ENCODE data around the gene ZBTB20. TPM values are rescaled to one million over a fixed set of nuclear protein-coding genes. Genes with fewer than 3 reads are reported as not detected.

The ZBTB20 gene
- total RNA-seq, 4 donors from 2014 or later: 4.1 to 41.8 (median 11.6) TPM

DNA sequence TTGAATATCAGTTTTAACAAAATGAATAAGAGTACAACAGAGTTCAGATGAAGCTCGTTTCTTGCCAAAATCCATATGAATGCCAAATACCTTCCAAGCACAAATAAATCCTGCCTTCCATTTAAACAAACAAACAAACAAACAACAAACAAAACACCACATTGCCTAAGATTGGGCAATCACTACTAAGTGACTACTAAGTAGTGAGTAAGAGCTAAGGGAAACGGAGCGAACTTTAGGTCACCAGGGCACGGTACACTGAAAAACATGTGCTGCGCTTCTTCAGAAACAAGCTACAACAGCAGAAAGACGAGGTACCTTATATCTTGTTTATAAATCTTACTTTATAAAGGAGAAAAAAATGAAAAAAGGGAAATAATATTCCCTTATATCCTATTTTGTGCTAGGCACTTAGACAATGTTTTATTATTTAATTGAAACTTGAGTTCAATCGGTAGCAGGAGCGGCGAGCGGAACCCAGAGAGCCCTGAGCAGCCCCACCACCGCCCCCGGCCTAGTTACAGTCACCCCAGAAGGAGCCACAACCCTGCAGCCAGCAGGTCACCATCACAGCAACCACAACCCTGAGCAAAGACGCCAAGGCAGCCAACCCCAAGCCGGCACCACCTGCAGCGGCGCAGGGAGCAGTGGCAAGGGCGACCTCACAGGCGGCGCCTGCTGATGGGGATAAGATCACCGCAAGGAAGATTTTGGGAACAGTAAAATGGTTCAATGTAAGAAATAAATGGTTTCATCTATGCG lies 216.9 kb downstream of the ZBTB20 start:
- peaks cover 0 to 4% (median 0%) of the 10 kb centered on the region in 3 donors for H3K36me3 ChIP-seq
- H3K9me3 ChIP-seq: no peaks in the 10 kb centered on the region
- no peak overlapping the region for H3K27ac ChIP-seq
- intact Hi-C loops (cut with DNase I): no loop called here
- H3K27me3 ChIP-seq: no peaks in the 10 kb centered on the region
- 94 to 97% methylated on average over 20 to 21 of the region's 21 CpGs for WGBS, 2 donors
- no peak for TF ChIP-seq CTCF (IDR thresholded peaks at IDR 0.05)
- TF ChIP-seq POLR2A (IDR thresholded peaks at IDR 0.05): no peak
- no peak overlapping the region for H3K4me3 ChIP-seq
- no peaks in the 10 kb centered on the region for H3K4me1 ChIP-seq
- no peak for DNase-seq

DNA sequence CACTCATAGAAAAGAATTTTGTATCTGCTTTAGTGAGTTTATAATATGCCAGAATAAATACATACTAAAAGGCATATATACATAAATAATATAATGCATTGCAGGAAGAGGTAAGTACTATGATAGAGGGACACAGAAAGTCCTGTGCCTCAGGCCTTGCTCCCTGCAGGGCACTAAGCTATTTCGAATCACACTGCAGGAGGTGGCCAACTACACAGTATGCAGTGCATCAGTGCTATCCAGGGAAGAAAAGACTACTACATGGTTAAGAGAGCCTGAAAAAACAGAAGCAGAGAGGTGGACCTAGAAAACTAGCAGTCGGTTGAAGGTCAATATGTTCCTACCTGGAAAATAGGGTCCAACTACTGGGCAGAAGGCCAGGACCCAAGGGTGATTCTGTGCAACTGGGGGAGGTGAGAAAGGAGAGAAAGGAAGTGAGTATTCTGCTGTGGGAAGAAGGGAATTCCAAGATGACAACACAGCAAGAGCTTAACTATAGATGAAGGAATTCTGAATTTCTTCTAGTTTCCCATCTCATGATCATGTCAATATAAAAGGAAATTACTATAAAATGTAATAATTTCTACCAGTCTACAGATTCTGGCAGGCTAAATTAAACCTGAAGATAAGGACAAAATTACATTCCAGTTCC lies 218.0 kb downstream of the ZBTB20 start:
- Histone ChIP-seq H3K27ac (no peak overlapping the region), H3K36me3 (peaks cover 0 to 4% (median 0%) of the 10 kb centered on the region in 3 donors), H3K9me3 (no peaks in the 10 kb centered on the region), H3K4me3 (no peak overlapping the region), H3K27me3 (no peaks in the 10 kb centered on the region), H3K4me1 (no peaks in the 10 kb centered on the region)
- intact Hi-C loops (cut with DNase I): no loop called here
- DNase-seq: no peak
- WGBS, 2 donors: 83 to 91% methylated on average over 2 of the region's 2 CpGs
- TF ChIP-seq POLR2A (IDR thresholded peaks at IDR 0.05) (no peak), CTCF (IDR thresholded peaks at IDR 0.05) (no peak)

GRCh38 chr3:114904633-114905032 lies 242.5 kb downstream of the ZBTB20 start:
- H3K27me3 ChIP-seq: no peaks in the 10 kb centered on the region
- WGBS, 2 donors: 83 to 84% methylated on average over 3 of the region's 3 CpGs
- no peak overlapping the region for H3K4me3 ChIP-seq
- TF ChIP-seq POLR2A (IDR thresholded peaks at IDR 0.05) (no peak), CTCF (IDR thresholded peaks at IDR 0.05) (no peak)
- DNase-seq: no peak
- H3K36me3 ChIP-seq: no peaks in the 10 kb centered on the region
- H3K9me3 ChIP-seq: no peaks in the 10 kb centered on the region
- H3K27ac ChIP-seq: no peak overlapping the region
- peaks cover 0 to 20% (median 0%) of the 10 kb centered on the region in 3 donors for H3K4me1 ChIP-seq
- intact Hi-C loops (cut with DNase I): no loop called here

GRCh38 chr3:114903213-114903612 lies 243.9 kb downstream of the ZBTB20 start:
- TF ChIP-seq CTCF (IDR thresholded peaks at IDR 0.05): no peak
- no peak for TF ChIP-seq POLR2A (IDR thresholded peaks at IDR 0.05)
- 30 to 71% methylated on average over 1 of the region's 1 CpG for WGBS, 2 donors
- H3K27me3 ChIP-seq: no peaks in the 10 kb centered on the region

DNA sequence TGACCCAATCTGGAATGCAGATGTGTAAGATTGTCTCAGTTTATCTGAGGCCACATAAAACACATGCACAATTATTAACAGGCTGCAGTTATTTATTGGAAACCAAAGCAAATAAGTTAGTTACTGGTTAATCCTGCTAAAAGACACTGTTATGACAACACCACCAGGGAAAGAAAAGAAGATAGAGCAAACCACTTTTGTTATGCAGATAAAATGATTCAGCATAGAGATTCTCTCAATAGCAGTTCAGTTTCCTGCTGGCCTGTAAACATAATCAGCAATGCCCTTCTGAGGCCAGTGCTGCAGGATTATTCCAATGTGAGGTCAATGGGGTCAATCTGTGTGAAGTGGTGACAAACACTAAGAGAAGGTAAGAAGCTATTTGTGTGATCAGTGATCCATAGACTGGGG lies 244.4 kb downstream of the ZBTB20 start:
- H3K4me1 ChIP-seq: peaks cover 0 to 26% (median 0%) of the 10 kb centered on the region in 3 donors
- DNase-seq: no peak
- peak overlapping the region in 3 of 4 donors; percentile 18 to 34 (median 31) for H3K27ac ChIP-seq
- H3K4me3 ChIP-seq: no peak overlapping the region
- no peak for TF ChIP-seq POLR2A (IDR thresholded peaks at IDR 0.05)
- no peak for TF ChIP-seq CTCF (IDR thresholded peaks at IDR 0.05)
- H3K9me3 ChIP-seq: no peaks in the 10 kb centered on the region
- H3K36me3 ChIP-seq: no peaks in the 10 kb centered on the region
- intact Hi-C loops (cut with DNase I): no loop called here
- H3K27me3 ChIP-seq: no peaks in the 10 kb centered on the region

More at GRCh38 chr3:114903213-114903612, 243.9 kb downstream of the ZBTB20 start:
- no peak for DNase-seq
- peak overlapping the region in 3 of 4 donors; percentile 18 to 34 (median 31) for H3K27ac ChIP-seq
- peaks cover 0 to 26% (median 0%) of the 10 kb centered on the region in 3 donors for H3K4me1 ChIP-seq
- intact Hi-C loops (cut with DNase I): no loop called here
- H3K36me3 ChIP-seq: no peaks in the 10 kb centered on the region
- H3K9me3 ChIP-seq: no peaks in the 10 kb centered on the region
- no peak overlapping the region for H3K4me3 ChIP-seq
